HEK293T (cell line): ENCODE measurements around the gene MBOAT2.

ENCODE experiments used
- CTCF ChIA-PET: fragments of 350-600 bp; formaldehyde crosslinking; extraction: SDS; loops from one replicate; lab custom pipeline; 2021; ENCODE audit warnings: antibody characterized with exemption, inconsistent platforms; lab: Yijun Ruan, JAX
- POLR2A ChIA-PET: fragments of 350-600 bp; formaldehyde crosslinking; extraction: SDS; loops from one replicate; lab custom pipeline; 2020; ENCODE audit warnings: antibody characterized with exemption, inconsistent platforms; lab: Yijun Ruan, JAX
- DNase-seq: peaks from one replicate; pipeline ENCODE4 v3.0.0; 2012; ENCODE audit warnings: mixed read lengths; ENCODE audit errors: extremely low spot score
- ARNT ChIP-seq: fragments of 450-650 bp; IDR thresholded peaks from 2 replicates; pipeline ENCODE4 v1.6.1; 2017; ENCODE audit warnings: mild to moderate bottlenecking
- BHLHE40 ChIP-seq: fragments of 450-650 bp; IDR thresholded peaks from 2 replicates; pipeline ENCODE4 v1.6.1; 2016; ENCODE audit warnings: mild to moderate bottlenecking, moderate library complexity, borderline replicate concordance
- CTBP1 ChIP-seq: fragments of 450-650 bp; IDR thresholded peaks from 2 replicates; pipeline ENCODE4 v1.6.1; 2016; ENCODE audit warnings: borderline replicate concordance
- ELF4 ChIP-seq: fragments of 450-650 bp; IDR thresholded peaks from 2 replicates; pipeline ENCODE4 v1.6.1; 2017; ENCODE audit warnings: antibody characterized with exemption
- FOXA1 ChIP-seq: fragments of 450-650 bp; IDR thresholded peaks from 2 replicates; pipeline ENCODE4 v1.6.1; 2016; ENCODE audit warnings: mild to moderate bottlenecking
- FOXK2 ChIP-seq: fragments of 450-650 bp; IDR thresholded peaks from 2 replicates; pipeline ENCODE4 v1.6.1; 2016; ENCODE audit warnings: mild to moderate bottlenecking
- FOXM1 ChIP-seq: fragments of 450-650 bp; IDR thresholded peaks from 2 replicates; pipeline ENCODE4 v1.6.1; 2017; ENCODE audit warnings: mild to moderate bottlenecking, borderline replicate concordance
- HDGF ChIP-seq: fragments of 450-650 bp; IDR thresholded peaks from 2 replicates; pipeline ENCODE4 v1.6.1; 2017; ENCODE audit warnings: antibody characterized with exemption, borderline replicate concordance
- L3MBTL2 ChIP-seq: fragments of 450-650 bp; conservative IDR thresholded peaks from 2 replicates; pipeline ENCODE4 v1.6.1; 2016; ENCODE audit warnings: mild to moderate bottlenecking
- LEF1 ChIP-seq: fragments of 450-650 bp; IDR thresholded peaks from 2 replicates; pipeline ENCODE4 v1.6.1; 2017; ENCODE audit warnings: mild to moderate bottlenecking, borderline replicate concordance
- NFRKB ChIP-seq: fragments of 450-650 bp; IDR thresholded peaks from 2 replicates; pipeline ENCODE4 v1.6.1; 2016; ENCODE audit warnings: mild to moderate bottlenecking, moderate library complexity
- SP1 ChIP-seq: fragments of 450-650 bp; IDR thresholded peaks from 2 replicates; pipeline ENCODE4 v1.6.1; 2017
- SUZ12 ChIP-seq: fragments of 450-650 bp; IDR thresholded peaks from 2 replicates; pipeline ENCODE4 v1.6.1; 2016; ENCODE audit warnings: mild to moderate bottlenecking
- TARDBP ChIP-seq: fragments of 450-650 bp; IDR thresholded peaks from 2 replicates; pipeline ENCODE4 v1.6.1; 2016
- ZNF384 ChIP-seq: fragments of 450-650 bp; IDR thresholded peaks from 2 replicates; pipeline ENCODE4 v1.6.1; 2016
- TF ChIP-seq, protein P1 (sequence below): fragments of 450-650 bp; IDR thresholded peaks from 2 replicates; pipeline ENCODE4 v1.6.1; 2016

The MBOAT2 gene

DNA sequence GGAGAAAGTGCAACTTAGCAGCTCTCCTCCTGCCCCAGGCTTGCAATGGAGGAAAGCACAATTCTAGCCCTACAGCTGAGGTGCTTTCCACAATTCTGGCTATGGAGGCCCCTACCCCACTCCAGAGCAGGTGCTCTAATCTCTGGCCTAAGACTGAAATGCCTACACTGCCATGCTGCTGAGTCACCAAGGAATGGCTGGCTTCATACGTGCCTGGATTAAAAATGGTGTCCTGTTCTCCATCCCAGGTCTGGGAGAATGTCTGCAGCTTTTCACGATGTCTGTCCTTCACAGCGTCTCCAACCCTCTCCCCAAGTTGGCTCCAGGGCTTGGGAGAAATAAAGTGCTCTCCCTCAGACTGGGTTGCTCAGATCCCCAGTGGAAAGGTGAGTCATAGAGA, 48.5 kb downstream of the MBOAT2 start:
- TF ChIP-seq, protein P1, sequence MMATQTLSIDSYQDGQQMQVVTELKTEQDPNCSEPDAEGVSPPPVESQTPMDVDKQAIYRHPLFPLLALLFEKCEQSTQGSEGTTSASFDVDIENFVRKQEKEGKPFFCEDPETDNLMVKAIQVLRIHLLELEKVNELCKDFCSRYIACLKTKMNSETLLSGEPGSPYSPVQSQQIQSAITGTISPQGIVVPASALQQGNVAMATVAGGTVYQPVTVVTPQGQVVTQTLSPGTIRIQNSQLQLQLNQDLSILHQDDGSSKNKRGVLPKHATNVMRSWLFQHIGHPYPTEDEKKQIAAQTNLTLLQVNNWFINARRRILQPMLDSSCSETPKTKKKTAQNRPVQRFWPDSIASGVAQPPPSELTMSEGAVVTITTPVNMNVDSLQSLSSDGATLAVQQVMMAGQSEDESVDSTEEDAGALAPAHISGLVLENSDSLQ: no peak
- no peak for TF ChIP-seq L3MBTL2
- TF ChIP-seq HDGF: no peak
- no peak for TF ChIP-seq ZNF384
- TF ChIP-seq FOXM1: no peak
- no peak for TF ChIP-seq SUZ12
- no peak for TF ChIP-seq ARNT
- TF ChIP-seq BHLHE40: no peak
- TF ChIP-seq LEF1: no peak
- TF ChIP-seq SP1: no peak
- TF ChIP-seq NFRKB: no peak
- no peak for TF ChIP-seq CTBP1
- TF ChIP-seq FOXK2: no peak
- no peak for TF ChIP-seq ELF4
- no peak for TF ChIP-seq TARDBP
- no peak for TF ChIP-seq FOXA1

DNA sequence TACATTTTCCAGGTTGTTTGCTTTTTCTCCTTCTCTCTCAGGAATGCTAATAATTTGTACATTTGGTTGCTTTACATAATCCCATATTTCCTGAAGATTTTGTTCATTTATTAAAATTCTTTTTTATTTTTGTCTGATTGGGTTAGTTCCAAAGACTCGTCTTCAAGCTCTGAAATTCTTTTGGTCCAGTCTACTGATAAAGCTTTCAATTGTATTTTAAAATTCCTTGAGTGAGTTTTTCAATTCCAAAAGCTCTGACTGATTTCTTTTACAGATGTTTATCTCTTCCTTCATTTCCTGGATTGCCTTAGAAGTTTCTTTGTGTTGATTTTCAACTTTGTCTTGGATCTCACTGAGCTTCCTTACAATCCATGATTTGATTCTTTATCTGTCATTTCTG, 50.0 kb downstream of the MBOAT2 start:
- DNase-seq: no peak
- CTCF ChIA-PET: no interaction called here
- TF ChIP-seq HDGF (no peak), ARNT (no peak), SP1 (no peak), L3MBTL2 (no peak), LEF1 (no peak), FOXM1 (no peak), ELF4 (no peak), FOXK2 (no peak)
- TF ChIP-seq, protein P1: no peak
- POLR2A ChIA-PET: no interaction called here

More for the DNA sequence above, 48.5 kb downstream of the MBOAT2 start:
- ChIA-PET POLR2A (no interaction called here), CTCF (no interaction called here)
- DNase-seq: no peak

DNA sequence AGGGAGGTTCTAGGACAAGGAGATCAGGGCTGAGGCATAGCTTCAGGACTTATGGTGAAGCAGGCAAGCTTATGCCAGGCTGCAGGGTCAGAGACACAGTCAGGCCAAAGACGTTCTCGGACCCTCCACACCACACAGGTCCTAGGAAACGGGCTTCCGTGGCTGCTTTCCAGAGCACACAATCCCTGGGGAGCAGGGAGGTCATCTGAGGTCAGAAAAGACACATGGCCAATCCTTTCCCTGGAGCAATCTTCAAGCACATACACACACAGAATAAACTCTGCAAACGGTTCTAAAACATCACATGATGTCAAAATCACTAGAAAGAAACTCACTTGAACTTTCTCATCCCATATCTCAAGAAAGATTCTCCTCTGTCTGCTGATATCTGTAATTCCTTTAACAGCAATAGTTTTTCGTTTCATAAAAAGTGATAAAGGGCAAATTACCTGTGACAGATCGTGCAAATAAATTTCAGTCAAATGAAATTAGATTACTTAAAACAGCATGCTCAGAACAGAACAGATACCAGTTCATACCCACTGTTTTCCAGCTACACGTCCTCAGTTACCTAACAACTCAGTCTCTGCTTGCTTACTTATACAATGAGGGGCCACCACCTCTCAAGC, 63.9 kb downstream of the MBOAT2 start:
- ChIA-PET CTCF (no interaction called here), POLR2A (no interaction called here)
- TF ChIP-seq HDGF (no peak), SUZ12 (no peak), BHLHE40 (no peak), ELF4 (no peak), FOXM1 (no peak)
- TF ChIP-seq, protein P1: no peak
- DNase-seq: no peak

DNA sequence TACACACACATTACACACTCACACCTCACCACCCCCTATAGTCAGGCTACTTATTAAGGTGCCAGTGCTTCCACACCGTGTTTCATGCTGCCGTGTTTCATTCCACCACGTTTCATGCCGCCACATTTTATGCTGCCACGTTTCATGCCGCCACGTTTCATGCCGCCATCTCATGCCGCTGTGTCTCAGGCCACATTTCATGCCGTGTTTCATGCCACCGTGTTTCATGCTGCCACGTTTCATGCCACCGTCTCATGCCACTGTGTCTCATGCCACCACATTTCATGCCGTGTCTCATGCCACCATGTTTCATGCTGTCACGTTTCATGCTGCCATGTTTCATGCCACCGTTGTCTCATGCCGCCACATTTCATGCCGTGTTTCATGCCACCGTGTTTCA, 65.1 kb downstream of the MBOAT2 start:
- CTCF ChIA-PET: no interaction called here
- no peak for TF ChIP-seq CTBP1
- TF ChIP-seq, protein P1: no peak
- no peak for TF ChIP-seq NFRKB
- TF ChIP-seq HDGF: no peak
- POLR2A ChIA-PET: no interaction called here
- no peak for DNase-seq

DNA sequence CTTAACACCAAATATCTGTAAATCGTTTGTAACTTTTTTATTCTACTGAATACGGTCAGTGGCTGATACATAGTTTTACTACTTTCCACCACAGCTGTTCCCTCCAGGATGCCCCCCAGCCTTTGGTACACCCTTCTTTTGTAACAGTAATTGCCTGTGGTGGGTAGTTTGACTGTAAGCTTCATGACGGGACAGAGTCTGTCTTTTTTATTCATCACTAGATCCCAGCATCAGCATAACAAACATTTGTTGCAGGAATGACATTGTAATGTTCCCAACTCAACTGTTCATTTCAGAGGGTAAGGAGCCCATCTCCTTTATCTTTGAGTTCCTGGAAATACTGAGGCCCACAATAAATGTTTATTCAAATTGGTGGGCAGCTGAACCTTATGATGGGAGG, 67.5 kb downstream of the MBOAT2 start:
- POLR2A ChIA-PET: no interaction called here
- TF ChIP-seq ARNT (no peak), ZNF384 (no peak), LEF1 (no peak), NFRKB (no peak), FOXA1 (no peak), FOXK2 (no peak), FOXM1 (no peak), HDGF (no peak), BHLHE40 (no peak), CTBP1 (no peak), L3MBTL2 (no peak), ELF4 (no peak), SUZ12 (no peak), SP1 (no peak), TARDBP (no peak)
- TF ChIP-seq, protein P1: no peak
- CTCF ChIA-PET: no interaction called here
- no peak for DNase-seq

DNA sequence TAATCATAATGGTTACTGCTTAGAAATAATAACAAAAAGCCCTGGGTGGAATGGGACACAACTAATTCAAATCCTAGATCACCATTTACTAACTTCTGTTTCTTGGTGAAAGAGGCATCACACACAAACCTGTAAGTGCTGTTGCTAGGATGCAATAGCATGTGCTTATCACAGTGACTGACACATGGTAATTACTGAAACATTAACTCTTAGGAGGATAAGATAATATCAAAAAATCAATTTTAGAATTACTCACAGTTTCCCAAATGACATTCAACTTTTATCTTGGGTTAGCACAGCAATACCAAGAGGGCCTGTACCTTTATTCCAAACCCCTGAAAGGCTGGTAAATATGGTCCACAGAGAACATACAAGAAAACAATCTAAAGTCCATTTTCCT, 69.1 kb downstream of the MBOAT2 start:
- TF ChIP-seq, protein P1: peak; percentile 29; the same call in 1 of the 2 replicates
- no peak for TF ChIP-seq SUZ12
- no peak for DNase-seq
- POLR2A ChIA-PET: no interaction called here
- CTCF ChIA-PET: no interaction called here
